Panc1 (cell line): ENCODE results near the gene HRH3.

Source experiments
- POLR2AphosphoS5 ChIP-seq: IDR thresholded peaks from 2 replicates; pipeline ENCODE4 v1.6.1; 2012; ENCODE audit warnings: mild to moderate bottlenecking, low read depth, low read length, moderate library complexity
- SIN3A ChIP-seq: IDR thresholded peaks from 2 replicates; pipeline ENCODE4 v1.6.1; 2012; ENCODE audit warnings: low read depth, mild to moderate bottlenecking, low read length, moderate library complexity, borderline replicate concordance; ENCODE audit not compliant: insufficient read depth
- TF ChIP-seq, protein P1 (sequence below): fragments of 450-650 bp; IDR thresholded peaks from 2 replicates; pipeline ENCODE4 v1.5.1; 2017; ENCODE audit warnings: mild to moderate bottlenecking
- TF ChIP-seq, protein P2 (sequence below), 2 experiments: IDR thresholded peaks; 2 replicates each; pipeline ENCODE4 v1.6.1; 2011 to 2012; ENCODE audit warnings: low read depth in 2 of 2, control low read depth in 1 of 2, low read length in 1 of 2, mild to moderate bottlenecking in 1 of 2, moderate library complexity in 1 of 2; ENCODE audit not compliant: insufficient read depth in 1 of 2

- TF ChIP-seq, protein P1, sequence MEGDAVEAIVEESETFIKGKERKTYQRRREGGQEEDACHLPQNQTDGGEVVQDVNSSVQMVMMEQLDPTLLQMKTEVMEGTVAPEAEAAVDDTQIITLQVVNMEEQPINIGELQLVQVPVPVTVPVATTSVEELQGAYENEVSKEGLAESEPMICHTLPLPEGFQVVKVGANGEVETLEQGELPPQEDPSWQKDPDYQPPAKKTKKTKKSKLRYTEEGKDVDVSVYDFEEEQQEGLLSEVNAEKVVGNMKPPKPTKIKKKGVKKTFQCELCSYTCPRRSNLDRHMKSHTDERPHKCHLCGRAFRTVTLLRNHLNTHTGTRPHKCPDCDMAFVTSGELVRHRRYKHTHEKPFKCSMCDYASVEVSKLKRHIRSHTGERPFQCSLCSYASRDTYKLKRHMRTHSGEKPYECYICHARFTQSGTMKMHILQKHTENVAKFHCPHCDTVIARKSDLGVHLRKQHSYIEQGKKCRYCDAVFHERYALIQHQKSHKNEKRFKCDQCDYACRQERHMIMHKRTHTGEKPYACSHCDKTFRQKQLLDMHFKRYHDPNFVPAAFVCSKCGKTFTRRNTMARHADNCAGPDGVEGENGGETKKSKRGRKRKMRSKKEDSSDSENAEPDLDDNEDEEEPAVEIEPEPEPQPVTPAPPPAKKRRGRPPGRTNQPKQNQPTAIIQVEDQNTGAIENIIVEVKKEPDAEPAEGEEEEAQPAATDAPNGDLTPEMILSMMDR: no peak
- TF ChIP-seq, protein P2, sequence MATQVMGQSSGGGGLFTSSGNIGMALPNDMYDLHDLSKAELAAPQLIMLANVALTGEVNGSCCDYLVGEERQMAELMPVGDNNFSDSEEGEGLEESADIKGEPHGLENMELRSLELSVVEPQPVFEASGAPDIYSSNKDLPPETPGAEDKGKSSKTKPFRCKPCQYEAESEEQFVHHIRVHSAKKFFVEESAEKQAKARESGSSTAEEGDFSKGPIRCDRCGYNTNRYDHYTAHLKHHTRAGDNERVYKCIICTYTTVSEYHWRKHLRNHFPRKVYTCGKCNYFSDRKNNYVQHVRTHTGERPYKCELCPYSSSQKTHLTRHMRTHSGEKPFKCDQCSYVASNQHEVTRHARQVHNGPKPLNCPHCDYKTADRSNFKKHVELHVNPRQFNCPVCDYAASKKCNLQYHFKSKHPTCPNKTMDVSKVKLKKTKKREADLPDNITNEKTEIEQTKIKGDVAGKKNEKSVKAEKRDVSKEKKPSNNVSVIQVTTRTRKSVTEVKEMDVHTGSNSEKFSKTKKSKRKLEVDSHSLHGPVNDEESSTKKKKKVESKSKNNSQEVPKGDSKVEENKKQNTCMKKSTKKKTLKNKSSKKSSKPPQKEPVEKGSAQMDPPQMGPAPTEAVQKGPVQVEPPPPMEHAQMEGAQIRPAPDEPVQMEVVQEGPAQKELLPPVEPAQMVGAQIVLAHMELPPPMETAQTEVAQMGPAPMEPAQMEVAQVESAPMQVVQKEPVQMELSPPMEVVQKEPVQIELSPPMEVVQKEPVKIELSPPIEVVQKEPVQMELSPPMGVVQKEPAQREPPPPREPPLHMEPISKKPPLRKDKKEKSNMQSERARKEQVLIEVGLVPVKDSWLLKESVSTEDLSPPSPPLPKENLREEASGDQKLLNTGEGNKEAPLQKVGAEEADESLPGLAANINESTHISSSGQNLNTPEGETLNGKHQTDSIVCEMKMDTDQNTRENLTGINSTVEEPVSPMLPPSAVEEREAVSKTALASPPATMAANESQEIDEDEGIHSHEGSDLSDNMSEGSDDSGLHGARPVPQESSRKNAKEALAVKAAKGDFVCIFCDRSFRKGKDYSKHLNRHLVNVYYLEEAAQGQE (IDR thresholded peaks at IDR 0.05; ENCODE audit: insufficient read depth in 1 of 2, low read depth in 2 of 2, low read length in 1 of 2): peak in 1 of 2 experiments; percentile 49; a peak in 1 of 4 replicates
- TF ChIP-seq SIN3A (peak; percentile 69; the same call in 1 of the 2 replicates), POLR2AphosphoS5 (peak; percentile 98)
These were observed 37.3 kb downstream of the HRH3 start, which contains the start of gene MTG2 for GRCh38 chr20:62182469-62183425.
